OCI-LY3 (cell line): ENCODE results near the gene ARSJ.

Experiments used
- H2AFZ ChIP-seq: fragments of 200-600, 300-600 bp; shearing (Covaris generic); 2 replicates; pipeline ENCODE4 v1.6.0; 2014; ENCODE audit warnings: antibody characterized with exemption, low read depth, low read length
- H3K27ac ChIP-seq: fragments of 200-600, 300-600 bp; sonication (generic); 2 replicates; pipeline ENCODE4 v1.5.1; 2014; ENCODE audit warnings: mild to moderate bottlenecking, low read length, moderate library complexity, mixed read lengths
- H3K27me3 ChIP-seq: fragments of 200-600, 300-600 bp; sonication (generic); 2 replicates; pipeline ENCODE4 v1.6.1; 2014; ENCODE audit warnings: low read depth, low read length, mixed read lengths
- H3K36me3 ChIP-seq: fragments of 200-600, 300-600 bp; sonication (generic); replicated peaks from 2 replicates; pipeline ENCODE3; 2014; ENCODE audit warnings: low read depth, low read length, mixed read lengths
- H3K4me1 ChIP-seq: fragments of 300-600, 200-600 bp; sonication (generic); 2 replicates; pipeline ENCODE4 v1.6.1; 2014; ENCODE audit warnings: low read length, mixed read lengths
- H3K4me2 ChIP-seq: fragments of 200-600, 300-600 bp; sonication (generic); 2 replicates; pipeline ENCODE4 v1.6.1; 2014; ENCODE audit warnings: low read length, mixed read lengths
- H3K4me3 ChIP-seq: fragments of 300-600, 200-600 bp; sonication (generic); 2 replicates; pipeline ENCODE4 v1.5.1; 2014; ENCODE audit warnings: antibody characterized with exemption, mild to moderate bottlenecking, low read length, moderate library complexity
- H3K79me2 ChIP-seq: fragments of 300-600, 200-600 bp; shearing (Covaris generic); 2 replicates; pipeline ENCODE4 v1.6.1; 2014; ENCODE audit warnings: mild to moderate bottlenecking, low read length, mixed read lengths
- H3K9ac ChIP-seq: fragments of 300-600, 200-600 bp; shearing (Covaris generic); 2 replicates; pipeline ENCODE4 v1.6.0; 2014; ENCODE audit warnings: mild to moderate bottlenecking, low read length, moderate library complexity
- H3K9me3 ChIP-seq: fragments of 200-600, 300-600 bp; shearing (Covaris generic); 2 replicates; pipeline ENCODE4 v1.6.1; 2014; ENCODE audit warnings: low read length, mixed read lengths; ENCODE audit not compliant: insufficient read depth
- H4K20me1 ChIP-seq: fragments of 200-600, 300-600 bp; sonication (generic); 2 replicates; pipeline ENCODE4 v1.6.1; 2016; ENCODE audit warnings: low read length, mixed read lengths; ENCODE audit not compliant: insufficient read depth
- EZH2phosphoT487 ChIP-seq: fragments of 200-600 bp; shearing (Covaris generic); IDR thresholded peaks from 2 replicates; pipeline ENCODE4 v1.6.1; 2018; ENCODE audit warnings: antibody characterized with exemption, mixed run types, low read depth
- TF ChIP-seq, protein P1 (sequence below): fragments of 200-600, 300-600 bp; sonication (generic); IDR thresholded peaks from 2 replicates; pipeline ENCODE4 v1.5.1; 2014; ENCODE audit warnings: antibody characterized with exemption, low read length, low read depth

Gene ARSJ

DNA sequence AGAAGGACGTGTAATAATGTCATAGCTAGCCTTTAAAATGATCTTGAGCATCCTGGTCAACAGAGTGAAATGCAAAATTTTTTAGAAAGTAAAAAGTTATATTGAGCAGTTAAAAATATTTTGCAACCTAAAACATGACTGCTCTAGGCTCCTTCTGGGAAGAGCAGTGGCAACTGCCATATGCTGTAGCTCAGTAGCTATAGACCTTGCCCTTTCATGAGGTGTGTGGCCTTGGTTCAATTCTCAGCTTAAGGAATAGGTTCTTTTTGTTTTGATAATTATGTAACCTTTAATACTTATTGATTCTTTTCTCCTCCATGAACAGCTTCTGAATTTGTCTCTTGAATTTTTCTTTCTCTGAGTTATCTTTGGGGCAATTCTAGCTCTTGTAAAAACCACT lies 105.0 kb downstream of the ARSJ start:
- Histone ChIP-seq H3K36me3 (no peaks in the 10 kb centered on the region), H3K27ac (no peak overlapping the region), H3K4me2 (no peak overlapping the region), H3K27me3 (no peaks in the 10 kb centered on the region), H3K9ac (no peak overlapping the region), H3K9me3 (no peaks in the 10 kb centered on the region), H3K4me1 (peaks cover 6% of the 10 kb centered on the region), H2AFZ (no peak overlapping the region), H3K79me2 (no peaks in the 10 kb centered on the region), H3K4me3 (no peak overlapping the region), H4K20me1 (no peaks in the 10 kb centered on the region)
- TF ChIP-seq EZH2phosphoT487: no peak
- TF ChIP-seq, protein P1, sequence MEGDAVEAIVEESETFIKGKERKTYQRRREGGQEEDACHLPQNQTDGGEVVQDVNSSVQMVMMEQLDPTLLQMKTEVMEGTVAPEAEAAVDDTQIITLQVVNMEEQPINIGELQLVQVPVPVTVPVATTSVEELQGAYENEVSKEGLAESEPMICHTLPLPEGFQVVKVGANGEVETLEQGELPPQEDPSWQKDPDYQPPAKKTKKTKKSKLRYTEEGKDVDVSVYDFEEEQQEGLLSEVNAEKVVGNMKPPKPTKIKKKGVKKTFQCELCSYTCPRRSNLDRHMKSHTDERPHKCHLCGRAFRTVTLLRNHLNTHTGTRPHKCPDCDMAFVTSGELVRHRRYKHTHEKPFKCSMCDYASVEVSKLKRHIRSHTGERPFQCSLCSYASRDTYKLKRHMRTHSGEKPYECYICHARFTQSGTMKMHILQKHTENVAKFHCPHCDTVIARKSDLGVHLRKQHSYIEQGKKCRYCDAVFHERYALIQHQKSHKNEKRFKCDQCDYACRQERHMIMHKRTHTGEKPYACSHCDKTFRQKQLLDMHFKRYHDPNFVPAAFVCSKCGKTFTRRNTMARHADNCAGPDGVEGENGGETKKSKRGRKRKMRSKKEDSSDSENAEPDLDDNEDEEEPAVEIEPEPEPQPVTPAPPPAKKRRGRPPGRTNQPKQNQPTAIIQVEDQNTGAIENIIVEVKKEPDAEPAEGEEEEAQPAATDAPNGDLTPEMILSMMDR: no peak

DNA sequence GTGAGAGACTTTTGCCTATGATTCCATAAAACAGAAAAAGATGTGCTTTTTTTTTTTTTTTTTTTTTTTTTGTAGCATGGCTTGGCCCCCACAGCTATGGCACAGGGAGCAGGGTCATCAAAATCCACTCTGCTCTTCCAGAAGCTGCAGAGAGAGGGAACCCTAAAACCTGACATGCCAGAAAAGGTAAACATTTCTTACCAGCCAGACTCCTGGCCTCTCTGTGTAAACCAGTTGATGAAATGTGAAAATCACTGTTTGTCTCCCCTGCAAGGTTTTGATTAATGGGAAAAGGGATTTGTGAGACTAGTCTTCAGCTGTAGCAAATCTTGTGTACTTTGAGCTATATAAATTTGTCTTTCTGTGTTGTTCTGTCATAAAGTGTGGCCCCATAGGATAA lies 105.9 kb downstream of the ARSJ start:
- Histone ChIP-seq H3K4me1 (peaks cover 6% of the 10 kb centered on the region), H2AFZ (no peak overlapping the region), H4K20me1 (no peaks in the 10 kb centered on the region), H3K27me3 (no peaks in the 10 kb centered on the region), H3K79me2 (no peaks in the 10 kb centered on the region), H3K9me3 (no peaks in the 10 kb centered on the region), H3K4me3 (no peak overlapping the region), H3K36me3 (no peaks in the 10 kb centered on the region), H3K27ac (no peak overlapping the region), H3K9ac (no peak overlapping the region), H3K4me2 (no peak overlapping the region)
- TF ChIP-seq, protein P1: no peak
- TF ChIP-seq EZH2phosphoT487: no peak

DNA sequence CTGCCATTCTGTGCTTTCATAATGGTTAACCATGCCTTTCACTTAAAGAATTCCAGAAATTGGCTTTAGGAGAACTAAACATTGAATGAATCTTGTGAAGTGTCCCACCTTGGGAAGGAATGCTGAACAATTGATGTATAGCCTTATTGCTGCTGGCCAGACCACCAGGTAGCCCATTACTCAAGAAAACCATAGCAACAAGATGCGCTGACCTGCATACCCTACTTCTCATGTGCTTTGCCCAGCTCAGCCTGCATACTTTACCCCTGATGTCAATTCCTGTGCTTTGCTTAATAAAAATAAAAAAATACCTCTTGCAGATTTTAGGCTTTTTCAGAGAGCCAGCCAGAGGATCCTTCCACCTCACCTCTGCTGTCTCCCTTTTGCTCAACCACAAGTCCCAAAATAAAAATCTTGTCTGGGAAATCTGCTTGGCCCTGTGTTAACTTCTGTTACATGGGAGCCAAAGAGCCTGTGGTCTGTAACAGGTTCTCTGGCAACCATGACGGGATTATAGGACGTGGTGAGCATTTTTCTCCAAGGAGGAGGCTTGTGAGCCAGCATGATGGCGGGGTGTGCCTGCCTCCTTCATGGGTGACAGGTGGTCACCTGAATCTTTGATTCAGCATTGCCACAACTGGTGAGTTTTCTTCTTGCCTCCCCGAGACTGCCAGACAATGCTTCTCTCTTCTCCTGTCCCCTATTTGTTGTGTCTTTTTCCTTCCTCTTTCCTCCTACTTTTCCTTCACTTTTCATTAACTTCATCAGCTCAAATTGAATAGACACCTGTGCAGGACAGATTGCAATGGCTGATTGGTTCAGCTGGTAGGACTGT lies 106.8 kb downstream of the ARSJ start:
- no peak overlapping the region for H3K9ac ChIP-seq
- no peaks in the 10 kb centered on the region for H4K20me1 ChIP-seq
- no peaks in the 10 kb centered on the region for H3K36me3 ChIP-seq
- H3K4me2 ChIP-seq: no peak overlapping the region
- TF ChIP-seq, protein P1: no peak
- no peak for TF ChIP-seq EZH2phosphoT487
- H3K27me3 ChIP-seq: no peaks in the 10 kb centered on the region
- H3K79me2 ChIP-seq: no peaks in the 10 kb centered on the region
- no peak overlapping the region for H3K4me3 ChIP-seq
- H3K9me3 ChIP-seq: no peaks in the 10 kb centered on the region
- H3K27ac ChIP-seq: no peak overlapping the region
- H2AFZ ChIP-seq: no peak overlapping the region
- peaks cover 6% of the 10 kb centered on the region for H3K4me1 ChIP-seq

DNA sequence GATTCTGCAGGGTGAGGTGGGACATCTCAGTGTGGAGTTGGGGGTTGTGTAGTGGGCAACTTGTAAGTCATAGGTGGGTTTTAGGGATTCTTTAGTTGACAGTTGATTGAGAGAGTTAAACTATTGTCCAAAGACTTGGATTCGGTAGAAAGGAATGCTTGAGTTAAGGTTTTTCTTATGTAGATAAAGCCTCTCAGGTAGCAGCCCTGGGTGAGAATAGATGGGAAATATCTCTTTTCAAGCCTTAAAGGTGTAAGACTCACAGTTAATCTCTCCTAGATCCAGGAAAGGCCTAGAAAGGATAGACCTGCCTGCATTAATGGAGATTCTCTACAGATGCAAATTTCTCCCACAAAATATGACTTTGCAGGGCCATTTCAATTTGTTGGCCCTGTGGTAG lies 108.4 kb downstream of the ARSJ start:
- TF ChIP-seq, protein P1: no peak
- TF ChIP-seq EZH2phosphoT487: no peak
- H3K4me2 ChIP-seq: no peak overlapping the region
- no peak overlapping the region for H3K4me3 ChIP-seq
- H3K79me2 ChIP-seq: no peaks in the 10 kb centered on the region
- no peak overlapping the region for H3K27ac ChIP-seq
- no peaks in the 10 kb centered on the region for H3K9me3 ChIP-seq
- H3K9ac ChIP-seq: no peak overlapping the region
- H3K27me3 ChIP-seq: no peaks in the 10 kb centered on the region
- peaks cover 6% of the 10 kb centered on the region for H3K4me1 ChIP-seq
- no peak overlapping the region for H2AFZ ChIP-seq
- H4K20me1 ChIP-seq: no peaks in the 10 kb centered on the region
- H3K36me3 ChIP-seq: no peaks in the 10 kb centered on the region
